HEK293T (cell line): ENCODE measurements around the gene NUTF2.

Source experiments
- HDGF ChIP-seq: fragments of 450-650 bp; IDR thresholded peaks from 2 replicates; pipeline ENCODE4 v1.6.1; 2017; ENCODE audit warnings: antibody characterized with exemption, borderline replicate concordance
- SUZ12 ChIP-seq: fragments of 450-650 bp; IDR thresholded peaks from 2 replicates; pipeline ENCODE4 v1.6.1; 2016; ENCODE audit warnings: mild to moderate bottlenecking

DNA sequence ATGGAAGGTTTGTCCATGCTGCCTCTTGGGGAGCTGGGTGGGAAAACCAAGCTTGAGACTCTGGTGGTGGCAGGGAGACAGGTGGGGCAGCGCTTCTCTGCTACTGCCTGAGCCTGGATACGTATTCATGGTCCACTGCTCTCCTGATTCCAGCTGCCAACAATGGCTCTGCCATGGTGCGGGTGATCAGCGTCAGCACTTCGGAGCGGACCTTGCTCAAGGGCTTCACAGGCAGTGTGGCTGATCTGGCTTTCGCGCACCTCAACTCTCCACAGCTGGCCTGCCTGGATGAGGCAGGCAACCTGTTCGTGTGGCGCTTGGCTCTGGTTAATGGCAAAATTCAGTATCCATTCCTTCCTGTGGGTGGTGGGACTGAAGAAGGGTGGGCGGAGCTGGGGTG lies 30.3 kb downstream of the NUTF2 start:
- TF ChIP-seq SUZ12 (no peak), HDGF (no peak)
